ENCODE measurements around the gene KCNK4.
"Not testable (repeated sequence)": the region's sequence is repeated elsewhere in the genome, so short reads cannot be mapped to it uniquely, and the experiment has no call there.

Gene KCNK4

GRCh38 chr11:64313491-64314145 lies 22.5 kb downstream of the KCNK4 start:
- DNase-seq, result no peak

- no peak for DNase-seq
Measured at GRCh38 chr11:64314146-64314804, 23.2 kb downstream of the KCNK4 start.

- DNase-seq, result no peak
Measured at GRCh38 chr11:64314805-64315561, 23.9 kb downstream of the KCNK4 start.

- DNase-seq, result not testable (repeated sequence)
Measured at GRCh38 chr11:64315667-64316526, 24.8 kb downstream of the KCNK4 start.

- DNase-seq, result peak in 3 of 5 donors; percentile 38 to 69 (median 41)
Measured at GRCh38 chr11:64316672-64317324, 25.7 kb downstream of the KCNK4 start.

GRCh38 chr11:64317325-64317960 lies 26.3 kb downstream of the KCNK4 start, which contains the start of gene TRMT112:
TRMT112 (minus strand) TSS chr11:64317559; CDS start chr11:64317526, 33 bp downstream.
- DNase-seq, result peak; percentile 93 to 99 (median 97)

GRCh38 chr11:64317961-64318765 lies 27.1 kb downstream of the KCNK4 start, which contains the start of gene PRDX5:
PRDX5 (plus strand) TSS chr11:64318121; CDS start chr11:64318216, 95 bp downstream.
- peak; percentile 89 to 99 (median 92) for DNase-seq

- no peak for DNase-seq
Measured at GRCh38 chr11:64318766-64319761, 28.0 kb downstream of the KCNK4 start.

GRCh38 chr11:64320556-64320955 lies 29.5 kb downstream of the KCNK4 start:
- no peak for DNase-seq

- DNase-seq, result no peak
Measured at GRCh38 chr11:64321026-64321425, 29.9 kb downstream of the KCNK4 start.

- DNase-seq, result no peak
Measured at GRCh38 chr11:64321533-64321932, 30.4 kb downstream of the KCNK4 start.

GRCh38 chr11:64322925-64323260 lies 31.8 kb downstream of the KCNK4 start:
- no peak for DNase-seq

GRCh38 chr11:64323373-64323772 lies 32.3 kb downstream of the KCNK4 start:
- no peak for DNase-seq

GRCh38 chr11:64323984-64324383 lies 32.9 kb downstream of the KCNK4 start:
- DNase-seq, result not testable (repeated sequence)

- no peak for DNase-seq
Measured at GRCh38 chr11:64324692-64325469, 33.8 kb downstream of the KCNK4 start.

- no peak for DNase-seq
Measured at GRCh38 chr11:64327375-64327774, 36.3 kb downstream of the KCNK4 start.

GRCh38 chr11:64327993-64328392 lies 36.9 kb downstream of the KCNK4 start:
- DNase-seq, result no peak

- DNase-seq, result no peak
Measured at GRCh38 chr11:64330888-64331287, 39.8 kb downstream of the KCNK4 start.

All from T-helper 1 cell (primary cell).